Left renal cortex interstitium (tissue), 4 donors: Measurements from ENCODE around the gene DOCK2. TPM values are rescaled to one million over a fixed set of nuclear protein-coding genes. Genes with fewer than 3 reads are reported as not detected.
A peak's percentile ranks its signal among the peaks of the same experiment; 100 is the strongest.
"Not testable (repeated sequence)": the region's sequence is repeated elsewhere in the genome, so short reads cannot be mapped to it uniquely, and the experiment has no call there.

Experiments
- DNase-seq, 4 donors: peaks; one replicate each; pipeline ENCODE4 v3.0.0-alpha.2; 2013; ENCODE audit warnings: low read depth in 4 of 4, low spot score in 2 of 4, missing footprints in 1 of 4
- polyA plus RNA-seq, 4 donors: library from polyadenylated mRNA; unstranded; fragments of 120-200 nt; gene quantifications; one replicate each; pipeline ENCODE4 v1.2.1, GENCODE V29; 2013; ENCODE audit not compliant: insufficient read length in 4 of 4

Gene DOCK2
- polyA plus RNA-seq, 4 donors, result 2.1 to 3.4 (median 3.0) TPM

DNA sequence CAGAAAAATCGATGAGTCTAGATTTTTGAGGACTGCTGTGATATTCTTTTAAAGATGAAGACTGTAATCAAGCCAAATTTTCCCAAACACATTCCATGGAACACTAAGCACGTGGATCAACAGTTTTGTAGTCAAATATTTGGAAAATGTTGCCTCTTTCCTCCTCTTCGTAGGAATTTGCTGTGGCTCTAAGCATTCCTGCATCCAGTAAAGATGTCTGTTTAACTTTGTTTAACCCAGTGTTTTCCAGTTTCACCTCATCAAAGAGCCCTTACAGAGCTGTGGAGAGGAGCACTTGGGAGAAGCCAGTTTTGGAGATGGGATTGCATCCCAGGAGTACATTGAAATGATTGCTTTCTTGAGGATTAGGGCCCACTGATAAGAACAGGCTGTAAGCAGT, 284.3 kb downstream of the DOCK2 start:
- DNase-seq, result no peak

- no peak for DNase-seq
Measured at GRCh38 chr5:169921949-169922348, 284.9 kb downstream of the DOCK2 start.

DNA sequence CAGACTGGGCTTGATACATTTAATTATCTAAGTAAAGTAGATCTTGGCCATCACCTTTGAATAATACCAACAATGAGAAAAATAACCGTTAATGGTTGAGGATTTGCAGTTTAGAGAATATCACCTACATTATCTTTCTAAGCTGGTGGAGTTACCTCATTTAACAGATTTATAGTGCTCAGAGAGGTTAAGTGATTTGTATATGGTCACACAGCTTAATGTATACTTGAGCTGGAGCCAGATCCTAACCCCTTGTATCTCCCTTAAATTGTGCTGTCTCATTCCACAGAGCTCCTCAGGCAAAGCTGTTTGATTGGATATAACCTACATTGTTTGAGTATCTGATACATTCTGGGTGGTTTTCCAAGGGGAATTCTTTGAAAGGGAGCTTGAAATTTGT, 285.4 kb downstream of the DOCK2 start:
- no peak for DNase-seq

- no peak for DNase-seq
Measured at GRCh38 chr5:169923988-169924387, 286.9 kb downstream of the DOCK2 start.

GRCh38 chr5:169933127-169933526, 296.1 kb downstream of the DOCK2 start:
- no peak for DNase-seq

DNA sequence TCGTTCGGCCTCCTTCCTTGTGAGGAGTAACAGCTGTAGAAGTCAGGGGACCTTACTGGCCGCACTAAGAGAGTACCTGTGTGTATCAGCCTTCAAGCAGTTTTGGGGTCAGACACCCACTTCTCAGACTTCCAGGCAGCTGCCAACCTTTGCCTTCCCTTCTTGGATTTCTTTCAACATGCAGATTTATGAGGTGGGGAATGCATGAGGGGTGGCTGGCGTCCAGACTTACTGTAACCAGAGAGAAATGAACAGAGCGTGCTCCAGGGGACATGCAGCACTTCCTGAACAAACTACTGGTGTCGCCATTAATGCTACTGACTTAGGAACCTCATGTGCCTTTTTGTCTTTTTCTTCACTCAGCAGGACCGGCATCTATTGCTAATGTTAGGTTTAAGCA, 296.5 kb downstream of the DOCK2 start:
- DNase-seq, result no peak

GRCh38 chr5:169934990-169935389, 297.9 kb downstream of the DOCK2 start:
- DNase-seq, result no peak

GRCh38 chr5:169935762-169936161, 298.7 kb downstream of the DOCK2 start:
- no peak for DNase-seq

- no peak for DNase-seq
Measured at GRCh38 chr5:169938439-169938838, 301.4 kb downstream of the DOCK2 start.

- DNase-seq, result no peak
Measured at GRCh38 chr5:169939731-169940130, 302.7 kb downstream of the DOCK2 start.

- DNase-seq, result no peak
Measured at GRCh38 chr5:169941542-169941941, 304.5 kb downstream of the DOCK2 start.

GRCh38 chr5:169942181-169942580, 305.1 kb downstream of the DOCK2 start:
- no peak for DNase-seq

GRCh38 chr5:169943026-169943425, 306.0 kb downstream of the DOCK2 start:
- no peak for DNase-seq

GRCh38 chr5:169944115-169944514, 307.0 kb downstream of the DOCK2 start:
- DNase-seq, result no peak

GRCh38 chr5:169944922-169945680, 308.0 kb downstream of the DOCK2 start:
- no peak for DNase-seq

- peak in 1 of 4 donors; percentile 11 for DNase-seq
Measured at GRCh38 chr5:169945831-169946261, 308.8 kb downstream of the DOCK2 start.

- no peak for DNase-seq
Measured at GRCh38 chr5:169946743-169947295, 309.7 kb downstream of the DOCK2 start.

- DNase-seq, result no peak
Measured at GRCh38 chr5:169950333-169950732, 313.3 kb downstream of the DOCK2 start.

- not testable (repeated sequence) for DNase-seq
Measured at GRCh38 chr5:169953196-169953595, 316.1 kb downstream of the DOCK2 start.

DNA sequence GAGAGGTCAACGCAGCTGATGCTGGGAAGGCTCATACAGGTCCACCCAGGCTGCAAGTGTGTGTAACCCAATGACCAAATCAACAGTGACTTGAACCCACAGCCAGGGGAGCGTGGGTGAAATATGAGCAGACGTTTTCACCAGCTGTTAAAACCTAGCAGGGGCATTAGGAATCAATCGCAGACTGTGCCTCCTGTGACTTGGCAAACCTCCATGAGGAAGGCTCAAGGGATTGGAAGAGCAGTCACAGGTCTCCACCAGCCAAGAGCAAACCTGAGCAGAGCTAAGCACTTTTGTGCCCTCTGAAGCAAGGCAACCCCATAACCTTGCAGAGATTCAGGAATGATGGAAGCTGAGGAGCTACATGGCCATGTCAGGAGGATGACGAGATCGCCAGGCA, 317.7 kb downstream of the DOCK2 start:
- DNase-seq, result no peak

DNA sequence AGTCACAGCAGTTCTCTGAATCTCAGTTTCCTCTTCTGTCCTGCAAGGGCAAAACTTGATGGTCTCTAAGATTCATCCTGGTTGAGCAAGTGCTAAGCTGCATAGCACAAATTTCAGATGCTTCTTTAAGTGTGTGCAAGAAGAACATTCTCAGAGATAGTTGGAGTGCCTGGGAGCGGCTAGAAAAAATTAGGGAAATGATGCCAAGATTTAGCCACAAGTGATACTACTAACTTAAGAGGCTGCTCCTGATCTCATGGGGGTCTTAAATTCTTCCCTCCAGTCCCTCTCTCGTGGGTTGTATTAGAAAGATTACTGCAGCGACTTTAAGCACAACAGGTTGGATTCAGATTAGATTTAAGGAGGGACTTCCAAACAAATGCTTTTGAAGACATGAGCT, 319.1 kb downstream of the DOCK2 start:
- no peak for DNase-seq

- no peak for DNase-seq
Measured at GRCh38 chr5:169956756-169957155, 319.7 kb downstream of the DOCK2 start.
